Motor neuron (in vitro differentiated cells): ENCODE results near the gene MAD2L1BP. TPM values are rescaled to one million over a fixed set of nuclear protein-coding genes. Genes with fewer than 3 reads are reported as not detected.
"Not testable (repeated sequence)": the region's sequence is repeated elsewhere in the genome, so short reads cannot be mapped to it uniquely, and the experiment has no call there.

Experiments used
- ATAC-seq, 8 experiments: fragments of 200-7000 bp; cut with Tn5 transposase; replicated peaks in 6 of 8; 2 replicates each; pipeline ENCODE4 v1.8.0; 2021; ENCODE audit warnings: mild to moderate bottlenecking in 8 of 8, moderate library complexity in 8 of 8
- H3K27ac ChIP-seq, 2 donors: fragments of 250-450 bp; sonication (Bioruptor Pico); 2 replicates each; pipeline ENCODE4 v1.9.0; 2021; ENCODE audit warnings: antibody characterized with exemption in 2 of 2, mild to moderate bottlenecking in 2 of 2, moderate library complexity in 1 of 2
- H3K4me1 ChIP-seq, 2 donors: fragments of 250-450 bp; sonication (Bioruptor Pico); replicated peaks in 1 of 2; 2 replicates each; pipeline ENCODE4 v1.6.1; 2021; ENCODE audit warnings: antibody characterized with exemption in 2 of 2, mild to moderate bottlenecking in 2 of 2, moderate library complexity in 1 of 2
- H3K4me3 ChIP-seq, 5 donors: fragments of 250-450 bp; sonication (Bioruptor Pico); 2 replicates each; pipeline ENCODE4 v1.9.0; 2021; ENCODE audit warnings: antibody characterized with exemption in 5 of 5, mild to moderate bottlenecking in 5 of 5, moderate library complexity in 4 of 5
- WGBS, 10 experiments: fragments of 450-650 bp; shearing (Covaris generic); methylation state at CpG; one replicate each; pipeline ENCODE4 v1.0.0; 2022; 5-methylcytosine and 5-hydroxymethylcytosine counted together
- in situ Hi-C, 9 experiments: fragments of 400-800 bp; cut with MboI; loops; one replicate each; pipeline ENCODE4 v1.15.0; 2021; ENCODE audit warnings: low sequenced_read_pairs in 9 of 9, low pct_unique_long_range_greater_than_20kb in 2 of 9; ENCODE audit not compliant: unreplicated experiment in 9 of 9
- total RNA-seq, 8 experiments: library from RNA; unstranded; fragments of 300-600 nt; gene quantifications; 2 replicates each; pipeline versions ENCODE4 v1.2.3 to v1.2.4, GENCODE V29; 2022

Gene MAD2L1BP
- total RNA-seq, 8 experiments from 2014 or later: 24.7 to 44.9 (median 30.4) TPM

DNA sequence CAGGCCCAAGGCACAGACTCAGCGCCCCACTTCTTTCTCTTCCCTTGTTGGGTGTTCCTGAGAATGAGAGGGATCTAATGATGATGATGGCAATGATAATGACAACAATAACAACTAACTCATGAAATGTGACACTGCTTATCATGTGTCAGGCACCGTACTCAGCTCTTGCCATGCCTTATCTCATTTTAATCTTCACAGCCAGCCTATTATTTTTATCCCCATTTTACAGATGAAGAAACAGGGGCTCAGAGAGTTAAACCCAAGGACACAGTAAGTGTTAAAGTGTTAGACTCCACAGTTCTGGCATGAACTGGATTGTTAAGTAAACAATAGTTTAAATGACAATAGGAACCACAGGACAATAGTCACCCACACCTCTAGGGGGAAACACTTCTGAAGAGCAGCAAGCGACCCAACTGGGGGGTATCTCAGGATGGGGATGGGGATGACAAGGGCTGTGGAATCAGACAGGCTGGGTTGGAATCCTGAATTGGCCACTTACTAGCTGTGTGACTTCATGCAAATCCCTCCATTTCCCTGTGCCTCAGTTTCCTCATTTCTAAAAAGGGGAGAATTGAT is 21.7 kb downstream of the MAD2L1BP start:
- WGBS, 10 experiments: 68 to 100% (median 81%) methylated on average over 1 to 3 of the region's 3 CpGs; no CpG with 5 or more reads in 4 of the 10 experiments
- in situ Hi-C loops: loop anchor here in 5 of 9 experiments (25.0 kb wide), 1 partner anchor 430 kb away; no protein-coding TSS in a partner anchor
- H3K27ac ChIP-seq: no peak overlapping the region
- no peak for ATAC-seq
- H3K4me3 ChIP-seq: no peak overlapping the region
- no peaks in the 10 kb centered on the region for H3K4me1 ChIP-seq

DNA sequence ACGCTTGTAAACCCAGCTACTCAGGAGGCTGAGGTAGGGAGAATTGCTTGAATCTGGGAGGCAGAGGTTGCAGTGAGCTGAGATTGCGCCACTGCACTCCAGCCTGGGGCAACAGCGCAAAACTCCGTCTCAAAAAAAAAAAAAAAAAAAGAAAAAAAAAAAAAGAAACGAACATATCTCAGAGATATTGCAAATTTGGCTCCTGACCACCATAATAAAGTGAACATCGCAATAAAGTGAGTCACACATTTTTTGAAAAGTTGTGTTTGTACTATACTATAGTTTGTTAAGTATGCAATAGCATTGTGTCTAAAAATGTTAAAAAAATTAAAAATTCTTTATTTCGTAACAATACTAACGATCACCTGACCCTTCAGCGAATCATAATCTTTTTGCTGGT is 22.5 kb downstream of the MAD2L1BP start:
- no peak overlapping the region for H3K4me3 ChIP-seq
- no peak overlapping the region for H3K27ac ChIP-seq
- H3K4me1 ChIP-seq: no peaks in the 10 kb centered on the region
- in situ Hi-C loops: loop anchor here in 5 of 9 experiments (25.0 kb wide), 1 partner anchor 429 kb away; no protein-coding TSS in a partner anchor
- ATAC-seq: no peak
- WGBS, 10 experiments: 80 to 97% (median 92%) methylated on average over 4 to 9 of the region's 9 CpGs

DNA sequence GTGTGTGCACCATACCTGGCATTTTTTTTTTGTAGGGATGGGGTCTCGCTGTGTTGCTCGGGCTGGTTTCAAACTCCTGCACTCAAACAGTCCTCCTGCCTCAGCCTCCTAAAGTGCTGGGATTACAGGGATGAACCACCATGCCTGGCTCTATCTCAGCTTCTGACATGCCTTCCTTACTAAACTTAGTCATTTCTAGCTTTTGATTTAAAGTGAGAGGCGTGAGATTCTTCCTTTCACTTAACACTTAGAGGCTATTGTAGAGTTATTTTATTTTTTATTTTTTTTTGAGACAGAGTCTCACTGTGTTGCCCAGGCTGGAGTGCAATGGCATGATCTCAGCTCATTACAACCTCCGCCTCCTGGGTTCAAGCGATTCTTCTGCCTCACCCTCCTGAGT is 27.3 kb downstream of the MAD2L1BP start:
- WGBS, 10 experiments: 67 to 100% (median 86%) methylated on average over 1 to 5 of the region's 5 CpGs; no CpG with 5 or more reads in 4 of the 10 experiments
- H3K27ac ChIP-seq, H3K4me3 ChIP-seq, ATAC-seq: not testable (repeated sequence)
- in situ Hi-C loops: loop anchor here in 6 of 9 experiments (10.0 to 25.0 kb wide), 2 partner anchors 412 to 424 kb away; no protein-coding TSS in a partner anchor
- peaks cover 7 to 11% of the 10 kb centered on the region in 2 donors for H3K4me1 ChIP-seq

DNA sequence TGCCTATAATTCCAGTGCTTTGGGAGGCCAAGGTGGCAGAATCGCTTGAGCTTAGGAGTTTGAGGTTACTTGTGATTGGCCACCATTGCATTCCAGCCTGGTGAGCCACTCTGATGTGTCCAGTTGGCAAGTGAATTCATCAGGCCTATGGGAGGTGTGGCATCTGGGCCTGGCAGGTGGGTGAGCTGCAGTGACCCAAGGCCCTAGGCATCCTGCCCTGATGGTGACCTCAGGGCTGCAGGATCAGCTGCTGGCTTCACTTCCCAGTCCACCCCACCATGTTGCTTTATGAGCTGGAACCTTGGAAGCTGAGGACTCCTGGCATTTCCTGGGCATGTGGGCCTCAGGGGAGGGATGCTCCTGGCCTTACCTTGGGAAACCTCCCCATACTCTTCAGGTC is 29.7 kb downstream of the MAD2L1BP start:
- H3K4me3 ChIP-seq: no peak overlapping the region
- no peak overlapping the region for H3K27ac ChIP-seq
- WGBS, 10 experiments: 83 to 100% (median 100%) methylated on average over 1 of the region's 1 CpG; no CpG with 5 or more reads in 7 of the 10 experiments
- no peak for ATAC-seq
- H3K4me1 ChIP-seq: peaks cover 13 to 28% of the 10 kb centered on the region in 2 donors
- in situ Hi-C loops: loop anchor here in 6 of 9 experiments (10.0 to 25.0 kb wide), 2 partner anchors 409 to 422 kb away; no protein-coding TSS in a partner anchor

DNA sequence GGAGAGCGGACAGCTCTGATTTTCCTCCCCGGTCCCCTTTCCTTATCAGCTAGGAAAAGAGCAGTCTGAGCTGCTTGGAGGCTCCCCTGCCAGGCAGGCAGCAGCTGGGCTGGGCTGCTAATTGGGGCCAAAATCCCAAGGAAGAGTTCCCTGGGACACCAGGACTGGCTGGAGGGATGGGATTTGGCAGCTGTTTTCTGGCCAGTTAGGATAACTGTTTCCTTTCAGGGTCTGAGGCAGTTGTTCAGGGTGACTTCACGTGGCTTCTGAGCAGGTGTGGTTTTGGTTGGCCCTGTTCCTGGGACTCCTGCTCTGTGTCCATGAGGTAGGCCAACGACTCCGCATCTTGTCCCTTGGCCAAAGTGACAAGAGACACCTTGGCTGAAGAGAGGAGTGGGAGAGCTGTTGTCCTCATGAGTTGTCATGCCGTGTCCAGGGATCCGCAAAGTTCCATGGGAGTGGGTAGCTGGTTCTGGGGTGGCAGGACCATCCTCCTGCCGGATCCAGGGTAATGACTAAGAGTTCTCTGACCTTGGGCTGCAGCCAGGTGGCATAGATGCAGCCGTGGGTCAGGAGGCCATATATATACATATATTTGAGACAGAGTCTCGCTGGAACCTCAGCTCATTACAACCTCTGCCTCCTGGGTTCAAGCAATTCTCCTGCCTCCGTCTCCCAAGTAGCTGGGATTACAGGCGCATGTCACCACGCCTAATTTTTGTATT is 30.7 kb downstream of the MAD2L1BP start:
- WGBS, 10 experiments: 5 to 100% (median 73%) methylated on average over 1 to 7 of the region's 13 CpGs; no CpG with 5 or more reads in 1 of the 10 experiments
- no peak overlapping the region for H3K4me3 ChIP-seq
- H3K4me1 ChIP-seq: peaks cover 13 to 28% of the 10 kb centered on the region in 2 donors
- no peak overlapping the region for H3K27ac ChIP-seq
- in situ Hi-C loops: loop anchor here in 6 of 9 experiments (10.0 to 25.0 kb wide), 2 partner anchors 408 to 421 kb away; no protein-coding TSS in a partner anchor
- no peak for ATAC-seq

DNA sequence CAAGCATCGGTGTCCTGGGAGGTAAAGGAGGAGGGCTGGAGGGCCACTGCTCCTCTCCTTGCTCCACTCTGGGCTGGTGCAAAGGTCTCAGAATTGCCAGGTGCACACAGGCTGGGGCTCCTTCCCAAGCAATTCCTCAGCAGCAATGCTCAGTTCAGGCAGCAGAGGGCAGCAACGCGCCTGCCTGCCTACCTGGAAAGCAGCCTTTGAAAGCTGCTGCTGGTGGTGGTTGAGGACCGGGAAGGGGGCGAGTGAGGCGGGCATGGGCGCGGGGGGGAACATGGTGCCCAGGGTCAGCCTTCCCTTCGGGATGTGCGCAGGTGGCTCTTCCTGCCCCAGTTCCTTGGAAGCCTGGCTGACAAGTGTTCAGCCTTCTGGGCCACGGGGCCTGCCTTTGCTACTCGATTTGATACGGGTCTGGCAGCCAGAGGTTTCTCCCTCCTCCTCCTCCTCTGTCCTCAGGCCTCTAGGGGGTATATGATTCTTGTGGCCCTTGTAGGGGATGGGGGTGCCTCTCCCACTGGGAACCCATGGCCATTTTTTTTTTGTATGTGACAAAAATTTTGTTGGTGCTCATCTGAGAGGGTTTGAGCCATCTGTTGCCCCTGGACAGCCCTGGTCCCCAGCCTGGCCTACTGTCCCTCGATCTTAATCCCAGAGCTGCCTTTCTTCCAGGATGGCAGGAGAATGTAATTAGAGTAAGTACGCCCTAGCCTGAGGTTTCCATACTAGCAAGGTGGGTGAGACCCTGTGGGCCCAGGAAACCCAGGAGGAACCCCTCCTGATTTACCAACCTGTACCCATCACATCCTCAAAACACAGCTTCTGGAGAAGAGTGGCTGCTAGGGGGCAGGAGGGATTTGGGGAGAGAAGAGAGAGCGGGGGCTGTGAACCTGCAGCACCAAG is 31.9 kb downstream of the MAD2L1BP start:
- H3K4me1 ChIP-seq: peaks cover 13 to 34% of the 10 kb centered on the region in 2 donors
- ATAC-seq: peak; percentile 29 to 85 (median 76)
- WGBS, 10 experiments: 0 to 20% (median 0%) methylated on average over 1 to 3 of the region's 16 CpGs; no CpG with 5 or more reads in 6 of the 10 experiments
- in situ Hi-C loops: loop anchor here in 6 of 9 experiments (10.0 to 25.0 kb wide), 2 partner anchors 407 to 420 kb away; no protein-coding TSS in a partner anchor
- H3K27ac ChIP-seq: peak overlapping the region in 1 of 2 donors; percentile 25
- no peak overlapping the region for H3K4me3 ChIP-seq

DNA sequence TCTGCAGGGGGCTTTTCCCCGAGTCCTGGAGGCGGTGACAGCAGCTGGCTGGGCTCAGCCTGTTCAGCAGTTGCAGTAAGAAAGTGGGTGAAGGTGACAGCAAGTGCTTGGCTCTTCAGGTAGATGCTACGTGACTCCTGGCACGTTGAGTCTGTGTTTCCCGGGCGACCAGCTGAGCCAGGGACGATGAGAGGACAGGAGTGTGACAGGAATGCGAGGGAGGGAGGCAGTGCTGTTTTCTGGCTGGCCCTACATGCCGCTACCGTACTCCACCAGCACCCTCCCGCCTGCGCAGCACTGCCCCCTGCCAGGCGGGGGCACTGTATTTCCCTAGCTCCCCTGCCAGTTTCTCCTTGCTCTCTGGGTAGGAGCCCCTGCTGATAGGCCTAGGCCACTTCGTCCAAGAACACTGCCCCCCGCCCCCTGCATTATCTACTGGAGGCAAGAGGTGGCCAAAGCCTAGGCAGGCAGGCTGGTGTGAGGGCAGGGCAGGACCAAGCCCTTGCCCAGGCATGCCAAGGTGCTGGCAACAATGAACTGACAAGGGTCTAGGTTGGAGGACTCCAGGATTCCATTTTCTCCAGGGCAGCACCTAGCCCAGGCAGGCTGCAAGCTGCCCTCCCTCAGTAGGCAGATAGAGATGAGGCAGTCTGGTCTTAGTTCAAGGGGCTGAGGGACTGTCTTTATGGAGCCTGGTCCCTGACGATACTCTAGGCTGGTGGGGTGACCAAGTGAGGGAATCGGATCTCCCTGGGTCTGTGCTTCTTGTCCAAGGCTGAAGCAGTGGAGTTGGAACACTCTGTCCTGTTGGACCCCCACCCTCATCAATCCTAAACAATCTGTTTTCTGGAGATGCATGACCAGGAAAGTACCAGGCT is 32.8 kb downstream of the MAD2L1BP start:
- peak; percentile 23 to 69 (median 50) for ATAC-seq
- H3K4me3 ChIP-seq: no peak overlapping the region
- WGBS, 10 experiments: 5 to 92% (median 63%) methylated on average over 2 to 11 of the region's 17 CpGs; no CpG with 5 or more reads in 4 of the 10 experiments
- peaks cover 13 to 43% of the 10 kb centered on the region in 2 donors for H3K4me1 ChIP-seq
- peak overlapping the region in 1 of 2 donors; percentile 25 for H3K27ac ChIP-seq
- in situ Hi-C loops: loop anchor here in 6 of 9 experiments (10.0 to 25.0 kb wide), 2 partner anchors 406 to 419 kb away; no protein-coding TSS in a partner anchor

DNA sequence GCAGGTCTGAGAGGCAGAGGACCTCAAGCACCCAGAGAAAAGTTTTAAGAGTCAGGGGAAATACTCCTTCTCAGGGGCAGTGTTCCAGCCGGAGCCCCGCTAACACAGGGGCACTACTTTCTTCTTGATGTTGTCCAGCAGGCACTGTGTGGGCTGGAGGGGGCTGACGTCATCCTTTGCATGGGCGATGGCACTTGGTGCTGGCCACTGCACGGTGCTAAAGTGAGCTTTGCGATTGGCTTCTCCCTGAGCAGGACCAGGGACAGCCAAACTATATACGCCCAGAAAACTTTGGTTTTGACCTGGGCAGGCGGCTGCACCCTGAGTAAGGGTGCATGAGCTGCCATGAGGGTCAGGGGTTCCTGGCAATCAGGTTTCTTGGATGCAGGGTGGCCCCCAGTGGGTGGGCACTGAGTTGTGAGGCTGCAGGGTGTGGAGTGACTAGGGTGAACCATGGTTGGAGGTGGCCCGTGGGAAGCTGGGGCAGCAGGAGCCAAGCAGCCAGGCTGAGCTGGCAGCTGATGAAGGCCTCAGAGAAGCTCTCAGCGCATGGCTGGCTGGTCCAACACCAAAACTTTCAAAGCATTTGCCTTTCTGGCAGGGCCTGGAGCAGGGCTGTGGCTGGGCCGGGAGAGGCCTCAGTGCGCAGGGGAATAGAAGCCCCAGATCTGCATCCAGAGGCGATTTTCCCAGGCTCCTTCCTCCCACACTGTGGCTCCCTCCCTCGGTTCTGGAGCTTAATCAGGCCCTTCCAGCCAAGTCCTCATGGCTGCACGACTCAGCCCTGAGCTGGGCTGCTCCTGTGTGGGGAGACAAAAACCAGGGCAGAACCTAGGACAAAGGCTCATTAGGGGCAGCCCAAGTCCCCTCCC is 33.6 kb downstream of the MAD2L1BP start:
- H3K4me1 ChIP-seq: peaks cover 13 to 49% of the 10 kb centered on the region in 2 donors
- no peak overlapping the region for H3K4me3 ChIP-seq
- in situ Hi-C loops: loop anchor here in 6 of 9 experiments (10.0 to 25.0 kb wide), 2 partner anchors 406 to 418 kb away; no protein-coding TSS in a partner anchor
- 0 to 100% (median 72%) methylated on average over 1 to 6 of the region's 15 CpGs; no CpG with 5 or more reads in 4 of the 10 experiments for WGBS, 10 experiments
- ATAC-seq: peak in 3 of 8 experiments; percentile 40 to 73 (median 71)
- peak overlapping the region in 1 of 2 donors; percentile 1 for H3K27ac ChIP-seq

DNA sequence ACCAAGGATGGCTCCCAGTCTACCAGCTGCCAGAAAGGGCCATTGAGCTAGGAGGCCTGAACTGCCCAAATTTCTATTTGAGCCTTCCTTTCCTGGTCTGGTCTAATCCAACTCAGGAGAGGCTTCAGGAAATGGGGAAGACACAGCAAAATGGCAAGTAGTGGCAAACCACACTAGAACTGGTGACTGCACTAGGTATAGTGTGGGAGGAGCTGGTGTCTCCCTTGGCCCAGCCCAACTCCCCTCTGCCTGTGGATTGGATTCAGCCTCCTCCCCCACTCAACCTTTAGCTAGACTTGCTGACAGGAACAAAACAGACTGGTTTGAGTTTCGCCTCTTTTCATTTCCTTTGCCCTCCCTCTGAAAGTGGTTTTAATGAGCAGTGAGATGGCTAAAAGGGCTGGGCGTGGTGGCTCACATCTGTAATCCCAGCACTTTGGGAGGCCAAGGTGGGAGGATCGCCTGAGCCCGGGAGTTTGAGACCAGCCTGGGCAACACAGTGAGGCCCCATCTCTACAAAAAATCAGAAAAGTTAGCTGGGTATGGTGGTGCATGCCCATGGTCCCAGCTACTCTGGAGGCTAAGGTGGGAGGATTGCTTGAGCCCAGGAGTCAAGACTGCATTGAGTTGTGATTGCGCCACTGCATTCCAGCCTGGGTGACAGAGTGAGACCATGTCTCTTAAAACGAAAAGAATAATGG is 34.4 kb downstream of the MAD2L1BP start:
- no peak overlapping the region for H3K4me3 ChIP-seq
- H3K4me1 ChIP-seq: peaks cover 13 to 49% of the 10 kb centered on the region in 2 donors
- peak in 1 of 8 experiments; percentile 1 for ATAC-seq
- no peak overlapping the region for H3K27ac ChIP-seq
- WGBS, 10 experiments: 60 to 95% (median 85%) methylated on average over 1 to 6 of the region's 6 CpGs; no CpG with 5 or more reads in 2 of the 10 experiments
- in situ Hi-C loops: loop anchor here in 6 of 9 experiments (10.0 to 25.0 kb wide), 2 partner anchors 405 to 417 kb away; no protein-coding TSS in a partner anchor

DNA sequence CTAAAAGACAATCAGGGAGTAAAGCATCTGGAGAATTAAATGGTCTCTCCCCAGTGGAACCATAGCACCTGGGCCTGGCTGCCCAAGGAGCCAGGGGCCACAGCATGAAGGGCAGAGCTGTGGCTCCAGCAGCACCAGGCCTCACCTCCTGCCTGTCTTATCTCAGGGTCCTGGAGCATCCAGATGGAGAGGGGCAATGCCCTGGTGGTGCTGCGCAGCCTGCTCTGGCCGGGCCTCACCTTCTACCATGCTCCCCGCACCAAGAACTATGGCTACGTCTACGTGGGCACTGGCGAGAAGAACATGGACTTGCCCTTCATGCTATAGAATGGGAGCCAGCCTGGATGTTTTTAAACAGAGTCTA is 35.0 kb downstream of the MAD2L1BP start:
- in situ Hi-C loops: loop anchor here in 5 of 9 experiments (25.0 kb wide), 1 partner anchor 417 kb away; no protein-coding TSS in a partner anchor

More for the DNA sequence above, 35.0 kb downstream of the MAD2L1BP start:
- ATAC-seq: no peak
- Histone ChIP-seq H3K4me3 (no peak overlapping the region), H3K4me1 (peaks cover 13 to 49% of the 10 kb centered on the region in 2 donors), H3K27ac (no peak overlapping the region)
- 93 to 100% (median 97%) methylated on average over 1 to 4 of the region's 6 CpGs; no CpG with 5 or more reads in 6 of the 10 experiments for WGBS, 10 experiments
